Esophagus muscularis mucosa (tissue), 4 donors: ENCODE measurements around the gene TCF23.

Source experiments
- CTCF ChIP-seq, 3 experiments: fragments of 200-600 bp in 2 of 3; fragments of 450-650 bp in 1 of 3; sonication (generic) in 2 of 3; IDR thresholded peaks; one replicate each; pipeline ENCODE4 v1.5.1; 2017 to 2019; ENCODE audit warnings: antibody characterized with exemption in 3 of 3, mild to moderate bottlenecking in 2 of 3, moderate library complexity in 1 of 3
- EP300 ChIP-seq: sonication (generic); formaldehyde crosslinking; IDR thresholded peaks from one replicate; pipeline ENCODE4 v1.6.1; 2017; ENCODE audit warnings: antibody characterized with exemption
- POLR2A ChIP-seq: fragments of 450-650 bp; IDR thresholded peaks from one replicate; pipeline ENCODE4 v1.6.1; 2017; ENCODE audit warnings: antibody characterized with exemption, moderate library complexity, mild to moderate bottlenecking, low read depth
- POLR2AphosphoS5 ChIP-seq, 2 donors: sonication (generic); formaldehyde crosslinking; IDR thresholded peaks; one replicate each; pipeline ENCODE4 v1.6.1; 2017; ENCODE audit warnings: antibody characterized with exemption in 2 of 2

GRCh38 chr2:27194538-27195354 is 45.9 kb downstream of the TCF23 start:
- TF ChIP-seq POLR2A = no peak
- no peak for TF ChIP-seq CTCF (IDR thresholded peaks at IDR 0.05)
- no peak for TF ChIP-seq POLR2AphosphoS5 (IDR thresholded peaks at IDR 0.05)
- no peak for TF ChIP-seq EP300
